Pulmonary artery endothelial cell (primary cell): Measurements from ENCODE around the gene CXCL13. TPM values are rescaled to one million over a fixed set of nuclear protein-coding genes. Genes with fewer than 3 reads are reported as not detected.

Experiments used
- total RNA-seq: library from RNA; depleted of rRNA; stranded (reverse); fragments of >200 nt; gene quantifications from 2 replicates; pipeline ENCODE4 v1.2.3, GENCODE V29; 2014

CXCL13 gene
- total RNA-seq, 1 donor from 2014 or later, result not detected

Other genes starting within 250 kb of the CXCL13 start
- 35.9 and 42.1 TPM in 2 replicates for gene CNOT6L, start 213.5 kb downstream of the CXCL13 start, total RNA-seq